Measurements from ENCODE around the gene GCSAML.
"Not testable (repeated sequence)": the region's sequence is repeated elsewhere in the genome, so short reads cannot be mapped to it uniquely, and the experiment has no call there.

The GCSAML gene

GRCh38 chr1:247548769-247549182 lies at the start of gene GCSAML:
GCSAML (plus strand) TSS chr1:247549134; CDS start chr1:247549192, 58 bp downstream.
- DNase-seq (ENCODE audit: low read depth in 2 of 2), result no peak

- DNase-seq (ENCODE audit: low read depth in 2 of 2), result no peak
Observed at GRCh38 chr1:247500865-247501264, 48.1 kb upstream of the GCSAML start.

- no peak for DNase-seq (ENCODE audit: low read depth in 2 of 2)
Observed at GRCh38 chr1:247506831-247507230, 42.1 kb upstream of the GCSAML start.

GRCh38 chr1:247517795-247518612 lies 30.9 kb upstream of the GCSAML start:
- DNase-seq (ENCODE audit: low read depth in 2 of 2), result no peak

- DNase-seq (ENCODE audit: low read depth in 2 of 2), result no peak
Observed at GRCh38 chr1:247518613-247518891, 30.4 kb upstream of the GCSAML start.

GRCh38 chr1:247521886-247522285 lies 27.0 kb upstream of the GCSAML start:
- DNase-seq (ENCODE audit: low read depth in 2 of 2), result not testable (repeated sequence)

- no peak for DNase-seq (ENCODE audit: low read depth in 2 of 2)
Observed at GRCh38 chr1:247528812-247529474, 20.0 kb upstream of the GCSAML start.

- no peak for DNase-seq (ENCODE audit: low read depth in 2 of 2)
Observed at GRCh38 chr1:247529771-247530355, 19.1 kb upstream of the GCSAML start.

GRCh38 chr1:247530785-247531184 lies 18.1 kb upstream of the GCSAML start:
- DNase-seq (ENCODE audit: low read depth in 2 of 2), result no peak

- DNase-seq (ENCODE audit: low read depth in 2 of 2), result no peak
Observed at GRCh38 chr1:247531937-247532336, 17.0 kb upstream of the GCSAML start.

GRCh38 chr1:247535402-247535801 lies 13.5 kb upstream of the GCSAML start:
- no peak for DNase-seq (ENCODE audit: low read depth in 2 of 2)

GRCh38 chr1:247536340-247536739 lies 12.6 kb upstream of the GCSAML start, which contains the start of gene OR2C3:
OR2C3 (minus strand) TSS chr1:247536440; CDS start chr1:247532511, 3,929 bp downstream.
- DNase-seq (ENCODE audit: low read depth in 2 of 2), result no peak

GRCh38 chr1:247538561-247538960 lies 10.4 kb upstream of the GCSAML start:
- no peak for DNase-seq (ENCODE audit: low read depth in 2 of 2)

GRCh38 chr1:247539215-247539614 lies 9.7 kb upstream of the GCSAML start:
- DNase-seq (ENCODE audit: low read depth in 2 of 2), result no peak

- DNase-seq (ENCODE audit: low read depth in 2 of 2), result no peak
Observed at GRCh38 chr1:247540581-247540980, 8.4 kb upstream of the GCSAML start.

- DNase-seq (ENCODE audit: low read depth in 2 of 2), result no peak
Observed at GRCh38 chr1:247542811-247543210, 6.1 kb upstream of the GCSAML start.

- no peak for DNase-seq (ENCODE audit: low read depth in 2 of 2)
Observed at GRCh38 chr1:247548092-247548491, 842 bp upstream of the GCSAML start.

GRCh38 chr1:247551721-247552120 lies 2.8 kb downstream of the GCSAML start:
- peak; percentile 21 to 30 for DNase-seq (ENCODE audit: low read depth in 2 of 2)

- DNase-seq (ENCODE audit: low read depth in 2 of 2), result no peak
Observed at GRCh38 chr1:247552231-247552630, 3.3 kb downstream of the GCSAML start.

GRCh38 chr1:247557926-247558674 lies 9.2 kb downstream of the GCSAML start:
- peak; percentile 22 to 27 for DNase-seq (ENCODE audit: low read depth in 2 of 2)

GRCh38 chr1:247561711-247562110 lies 12.8 kb downstream of the GCSAML start:
- no peak for DNase-seq (ENCODE audit: low read depth in 2 of 2)

GRCh38 chr1:247562198-247562597 lies 13.3 kb downstream of the GCSAML start:
- no peak for DNase-seq (ENCODE audit: low read depth in 2 of 2)

Measured in fibroblast of skin of left quadriceps (primary cell).